Effector memory CD4-positive, alpha-beta T cell (primary cell): Measurements from ENCODE around the gene KBTBD13.

Experiments
- DNase-seq, 3 donors: peaks; one replicate each; pipeline ENCODE4 v3.0.0-alpha.2; 2020
- H3K27ac ChIP-seq: 2 replicates; pipeline ENCODE4 v1.7.0; 2013; ENCODE audit warnings: mild to moderate bottlenecking, low read length, moderate library complexity; ENCODE audit not compliant: insufficient read depth, poor library complexity, severe bottlenecking
- H3K27me3 ChIP-seq: replicated peaks from 2 replicates; pipeline ENCODE4 v1.7.0; 2013; ENCODE audit warnings: mild to moderate bottlenecking, low read length; ENCODE audit not compliant: insufficient read depth, control insufficient read depth, poor library complexity, severe bottlenecking
- H3K36me3 ChIP-seq: 2 replicates; pipeline ENCODE4 v1.7.0; 2013; ENCODE audit warnings: mild to moderate bottlenecking, low read length, moderate library complexity; ENCODE audit not compliant: control insufficient read depth, insufficient read depth
- H3K4me1 ChIP-seq: 2 replicates; pipeline ENCODE4 v1.7.0; 2013; ENCODE audit warnings: low read length, mild to moderate bottlenecking; ENCODE audit not compliant: control insufficient read depth, insufficient read depth, poor library complexity, severe bottlenecking
- H3K4me3 ChIP-seq: 2 replicates; pipeline ENCODE4 v1.7.0; 2013; ENCODE audit warnings: low read length, low read depth, mild to moderate bottlenecking; ENCODE audit not compliant: insufficient read depth, poor library complexity, severe bottlenecking
- H3K9me3 ChIP-seq: 2 replicates; pipeline ENCODE4 v1.7.0; 2013; ENCODE audit warnings: mild to moderate bottlenecking, low read length, moderate library complexity; ENCODE audit not compliant: control insufficient read depth

KBTBD13 gene

DNA sequence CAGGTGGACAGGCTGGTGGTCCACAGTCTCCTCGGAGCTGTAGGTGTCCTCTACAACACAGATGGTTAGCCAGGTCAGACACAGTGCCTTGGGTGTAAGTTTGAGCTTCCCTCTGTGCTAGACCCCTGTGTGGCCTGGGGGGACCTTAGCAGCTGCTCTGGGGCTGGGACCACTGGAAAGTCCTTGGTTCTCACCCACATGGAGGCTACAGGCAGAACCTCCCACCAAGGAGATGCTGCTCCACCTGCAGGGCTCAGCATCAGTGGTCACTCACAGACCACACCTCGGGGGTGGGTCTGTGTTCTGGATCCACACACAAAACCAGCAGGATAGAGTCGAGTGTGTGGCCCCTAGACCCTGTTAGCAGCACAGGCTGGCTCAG lies 17.2 kb upstream of the KBTBD13 start:
- no peak for DNase-seq
- Histone ChIP-seq H3K27ac (no peak overlapping the region), H3K27me3 (no peaks in the 10 kb centered on the region), H3K4me1 (no peaks in the 10 kb centered on the region), H3K36me3 (no peaks in the 10 kb centered on the region), H3K4me3 (no peak overlapping the region), H3K9me3 (no peaks in the 10 kb centered on the region)

- Histone ChIP-seq H3K4me1 (no peaks in the 10 kb centered on the region), H3K4me3 (no peak overlapping the region), H3K27me3 (no peaks in the 10 kb centered on the region), H3K27ac (no peak overlapping the region), H3K9me3 (no peaks in the 10 kb centered on the region), H3K36me3 (no peaks in the 10 kb centered on the region)
- no peak for DNase-seq
Measured at GRCh38 chr15:65059931-65060596, 16.5 kb upstream of the KBTBD13 start.

DNA sequence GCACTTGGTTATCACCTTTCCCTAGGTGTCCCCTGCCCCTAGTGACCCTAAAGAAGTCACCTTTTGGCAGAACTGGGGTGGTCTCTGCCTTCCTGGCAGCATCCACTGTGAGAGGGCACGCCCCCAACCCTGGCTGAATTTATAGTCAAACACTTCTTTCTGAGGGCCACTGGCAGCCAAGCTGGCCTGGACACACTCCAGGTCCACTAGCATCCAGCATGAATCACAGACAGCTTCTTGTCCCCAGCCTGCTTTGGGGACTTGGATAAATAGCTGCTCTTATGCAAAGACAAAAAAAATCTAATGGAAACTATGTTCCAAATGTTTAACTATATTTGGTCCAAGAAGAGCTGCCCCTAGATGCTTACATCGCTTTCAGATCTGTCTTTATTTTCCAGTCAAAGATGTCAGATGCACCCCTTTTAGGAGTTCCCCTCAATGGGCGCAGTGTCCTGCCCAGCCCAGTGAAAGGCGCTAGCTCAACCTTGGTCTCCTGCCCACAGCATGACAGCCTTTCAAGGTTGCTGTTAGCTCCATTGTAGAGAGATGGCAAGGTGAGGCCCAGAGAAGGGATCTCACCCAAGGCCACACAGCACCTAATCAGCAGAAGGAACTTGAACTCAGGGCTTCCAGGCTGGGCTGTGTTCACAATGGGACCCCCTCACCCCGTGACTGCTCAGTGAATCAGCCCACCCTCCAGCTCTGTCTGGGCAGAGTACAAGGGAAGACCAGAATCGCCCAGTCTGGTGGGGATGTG lies 15.7 kb upstream of the KBTBD13 start:
- DNase-seq = no peak
- H3K9me3 ChIP-seq = no peaks in the 10 kb centered on the region
- H3K27ac ChIP-seq = no peak overlapping the region
- H3K27me3 ChIP-seq = peaks cover 7% of the 10 kb centered on the region
- H3K4me1 ChIP-seq = no peaks in the 10 kb centered on the region
- no peak overlapping the region for H3K4me3 ChIP-seq
- H3K36me3 ChIP-seq = no peaks in the 10 kb centered on the region

DNA sequence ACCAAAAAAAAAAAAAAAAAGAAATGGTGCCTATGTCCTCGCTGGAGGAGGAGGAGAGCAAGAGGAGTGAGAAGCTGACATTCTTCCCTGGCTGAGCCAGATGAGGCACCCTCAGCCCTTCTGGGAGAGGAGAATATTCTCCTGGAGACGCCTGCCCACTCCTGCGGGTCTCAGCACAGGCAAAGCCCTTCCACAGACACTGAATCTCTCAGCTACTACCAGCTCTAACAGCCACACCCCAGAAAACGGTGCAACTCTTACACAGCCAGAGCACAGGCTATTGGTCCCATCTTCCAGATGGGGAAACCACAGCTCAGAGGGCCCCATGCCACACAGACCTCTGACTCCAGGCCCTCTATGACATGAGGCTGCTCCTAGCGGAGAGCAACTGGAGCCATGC lies 14.5 kb upstream of the KBTBD13 start:
- H3K27ac ChIP-seq = no peak overlapping the region
- no peak for DNase-seq
- peaks cover 9% of the 10 kb centered on the region for H3K27me3 ChIP-seq
- no peaks in the 10 kb centered on the region for H3K4me1 ChIP-seq
- no peak overlapping the region for H3K4me3 ChIP-seq
- no peaks in the 10 kb centered on the region for H3K9me3 ChIP-seq
- no peaks in the 10 kb centered on the region for H3K36me3 ChIP-seq

- no peaks in the 10 kb centered on the region for H3K4me1 ChIP-seq
- DNase-seq = no peak
- no peak overlapping the region for H3K4me3 ChIP-seq
- H3K36me3 ChIP-seq = no peaks in the 10 kb centered on the region
- no peaks in the 10 kb centered on the region for H3K9me3 ChIP-seq
- no peak overlapping the region for H3K27ac ChIP-seq
- peaks cover 11% of the 10 kb centered on the region for H3K27me3 ChIP-seq
Measured at GRCh38 chr15:65062726-65063125, 13.8 kb upstream of the KBTBD13 start.

- peaks cover 11% of the 10 kb centered on the region for H3K27me3 ChIP-seq
- H3K9me3 ChIP-seq = no peaks in the 10 kb centered on the region
- no peaks in the 10 kb centered on the region for H3K36me3 ChIP-seq
- H3K27ac ChIP-seq = no peak overlapping the region
- no peak for DNase-seq
- no peaks in the 10 kb centered on the region for H3K4me1 ChIP-seq
- no peak overlapping the region for H3K4me3 ChIP-seq
Measured at GRCh38 chr15:65066001-65066634, 10.4 kb upstream of the KBTBD13 start.

DNA sequence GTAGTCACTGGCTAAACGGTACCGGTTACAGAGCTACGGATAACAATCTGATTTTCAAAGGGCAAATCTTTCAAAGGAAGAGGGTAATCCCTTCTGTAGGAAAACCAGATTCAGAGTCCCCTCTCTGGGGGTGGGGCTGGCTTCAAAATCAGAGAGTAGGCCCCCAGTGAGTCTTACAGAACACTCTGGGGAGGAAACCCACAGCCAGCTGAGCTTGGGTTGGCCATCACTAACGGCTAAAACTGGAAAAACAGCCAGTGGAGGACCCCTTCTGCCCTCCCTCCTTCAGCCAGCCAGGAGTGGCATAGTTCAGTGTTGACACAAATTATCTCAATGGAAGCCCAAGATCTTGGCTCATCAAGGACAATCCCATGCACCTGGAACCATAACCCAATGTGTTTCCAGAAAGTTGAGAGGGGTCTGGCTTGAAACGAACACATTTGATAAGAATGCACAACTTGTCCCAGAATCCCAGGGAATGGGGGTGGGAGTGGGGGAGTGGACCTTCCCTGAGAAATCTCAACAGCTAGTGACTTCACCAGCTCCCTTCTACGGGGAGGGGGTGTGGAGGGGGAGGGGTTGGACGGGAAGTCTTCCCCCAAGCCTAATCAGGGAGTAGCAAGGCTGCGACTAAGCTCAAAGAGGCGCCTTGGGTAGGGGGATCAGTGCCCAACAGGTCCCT lies 9.8 kb upstream of the KBTBD13 start:
- no peak overlapping the region for H3K27ac ChIP-seq
- H3K9me3 ChIP-seq = no peaks in the 10 kb centered on the region
- DNase-seq = no peak
- no peak overlapping the region for H3K4me3 ChIP-seq
- H3K4me1 ChIP-seq = no peaks in the 10 kb centered on the region
- no peaks in the 10 kb centered on the region for H3K36me3 ChIP-seq
- H3K27me3 ChIP-seq = peaks cover 11% of the 10 kb centered on the region

GRCh38 chr15:65067317-65067644 lies 9.3 kb upstream of the KBTBD13 start:
- no peak overlapping the region for H3K4me3 ChIP-seq
- peaks cover 11% of the 10 kb centered on the region for H3K27me3 ChIP-seq
- no peaks in the 10 kb centered on the region for H3K9me3 ChIP-seq
- no peaks in the 10 kb centered on the region for H3K4me1 ChIP-seq
- no peak for DNase-seq
- no peak overlapping the region for H3K27ac ChIP-seq
- H3K36me3 ChIP-seq = no peaks in the 10 kb centered on the region

- H3K4me1 ChIP-seq = no peaks in the 10 kb centered on the region
- H3K4me3 ChIP-seq = no peak within 1 kb of the TSS
- no peaks in the 10 kb centered on the region for H3K9me3 ChIP-seq
- peaks cover 11% of the 10 kb centered on the region for H3K27me3 ChIP-seq
- no peak for DNase-seq
- no peaks in the 10 kb centered on the region for H3K36me3 ChIP-seq
- H3K27ac ChIP-seq = no peak within 1 kb of the TSS
Measured at GRCh38 chr15:65067645-65068402, 8.7 kb upstream of the KBTBD13 start, which contains the start of gene RASL12. Gene RASL12 (minus strand): TSS chr15:65067991. CDS start chr15:65067835, 156 bp downstream.
